Fibroblast of peridontal ligament (primary cell): ENCODE measurements around the gene TRPV5.

Source experiments
- DNase-seq: peaks from one replicate; pipeline ENCODE4 v3.0.0-alpha.2; 2010; ENCODE audit errors: extremely low read depth

TRPV5 gene

DNA sequence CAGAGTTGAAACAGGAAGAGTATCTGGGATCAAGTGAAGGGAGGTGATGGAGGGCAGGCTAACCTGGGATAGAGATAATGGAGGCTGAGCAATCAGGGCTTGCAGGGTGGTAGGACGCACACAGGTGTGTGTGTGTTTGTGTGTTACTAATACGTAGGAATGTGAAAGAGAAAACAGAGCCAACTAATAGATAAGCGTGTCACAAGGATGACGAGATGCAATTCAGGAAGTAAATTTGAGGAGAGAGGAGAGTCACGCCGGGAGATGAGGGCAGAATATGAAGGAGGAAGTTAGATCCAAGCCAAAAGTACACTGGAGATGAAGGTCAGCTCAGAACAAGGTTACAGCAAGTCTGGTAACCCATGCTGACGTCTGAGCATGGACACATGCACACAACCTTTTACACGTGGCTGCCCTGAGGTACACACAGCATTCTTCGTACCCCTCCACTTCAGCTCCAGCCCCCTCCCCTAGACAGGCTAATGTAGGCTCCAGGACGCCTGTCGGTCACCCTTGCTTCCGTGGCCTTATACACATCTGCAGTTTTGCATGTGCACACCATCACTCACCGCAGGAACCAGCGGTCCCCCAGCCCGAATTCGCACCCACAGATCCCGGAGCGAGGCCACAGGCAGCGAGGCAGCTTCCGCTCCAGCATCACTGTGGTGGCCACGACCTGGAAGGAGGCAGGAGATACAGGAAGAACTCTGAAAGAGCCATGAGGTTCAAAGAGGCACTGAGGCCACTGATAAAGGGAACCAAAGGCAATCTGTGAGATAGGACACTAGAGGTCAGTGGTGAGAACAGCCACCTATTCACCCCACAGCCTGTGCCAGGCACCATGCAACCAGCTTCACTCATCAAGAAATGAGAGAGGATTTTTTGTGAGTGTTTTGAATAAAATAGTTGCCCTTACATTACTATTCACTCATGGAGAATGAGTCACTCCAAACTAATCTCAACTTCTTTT, 24.3 kb downstream of the TRPV5 start:
- DNase-seq, result peak; percentile 7

DNA sequence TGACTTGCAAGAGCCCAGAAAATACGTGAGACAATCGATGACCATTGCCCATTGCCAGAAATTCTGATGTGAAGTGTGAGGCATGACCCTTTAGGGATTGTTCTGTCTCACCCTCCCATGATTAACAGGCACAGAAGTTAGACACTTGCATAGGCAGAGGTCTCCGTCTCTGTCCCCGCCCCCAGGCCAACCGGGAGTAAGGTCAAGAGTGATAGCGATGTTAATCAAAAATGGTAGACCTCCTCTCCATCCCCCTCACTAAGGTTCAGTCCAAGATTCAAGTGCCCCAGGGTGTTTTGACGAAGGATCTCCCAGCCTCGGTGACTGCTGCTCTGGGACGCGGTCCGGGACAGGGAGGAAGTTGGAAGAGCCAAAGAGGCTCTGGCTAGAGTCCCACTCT, 25.3 kb downstream of the TRPV5 start:
- no peak for DNase-seq

DNA sequence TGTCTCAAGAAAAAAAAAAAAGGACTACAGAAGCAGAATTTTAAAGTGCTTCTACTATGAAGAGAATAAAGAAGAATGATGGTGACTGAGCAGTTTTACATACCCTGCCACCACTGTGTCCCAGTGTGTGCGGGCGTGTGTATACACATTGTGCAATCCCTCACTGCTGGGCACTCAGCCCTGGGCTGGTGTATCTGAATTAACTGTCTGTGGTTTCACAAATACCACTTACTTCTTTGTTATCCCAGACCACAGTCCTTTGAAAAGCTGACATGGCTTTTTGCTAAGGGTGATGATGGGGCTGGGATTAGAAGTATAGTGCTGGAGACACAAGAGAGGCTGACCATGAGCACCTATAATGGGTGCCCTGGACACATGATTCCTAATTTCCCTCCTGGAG, 26.9 kb downstream of the TRPV5 start:
- no peak for DNase-seq

DNA sequence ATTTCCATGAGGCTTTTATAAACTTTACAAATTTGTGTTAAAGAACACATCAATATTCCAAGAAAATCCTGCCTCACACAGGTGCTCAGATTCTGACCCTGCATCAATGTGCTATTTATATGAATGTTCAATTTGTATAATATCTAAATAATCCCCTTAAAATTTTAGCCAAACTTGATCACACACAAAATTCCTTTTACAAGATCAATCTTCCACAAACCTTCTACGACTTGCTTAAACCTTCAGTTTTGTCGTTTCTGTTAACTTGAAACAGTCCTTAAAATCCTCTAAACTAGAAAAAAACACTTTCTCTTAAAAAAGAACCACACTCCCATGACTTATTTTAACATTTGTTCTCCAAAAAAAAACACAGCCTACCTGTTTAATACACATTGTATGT, 27.8 kb downstream of the TRPV5 start:
- no peak for DNase-seq

DNA sequence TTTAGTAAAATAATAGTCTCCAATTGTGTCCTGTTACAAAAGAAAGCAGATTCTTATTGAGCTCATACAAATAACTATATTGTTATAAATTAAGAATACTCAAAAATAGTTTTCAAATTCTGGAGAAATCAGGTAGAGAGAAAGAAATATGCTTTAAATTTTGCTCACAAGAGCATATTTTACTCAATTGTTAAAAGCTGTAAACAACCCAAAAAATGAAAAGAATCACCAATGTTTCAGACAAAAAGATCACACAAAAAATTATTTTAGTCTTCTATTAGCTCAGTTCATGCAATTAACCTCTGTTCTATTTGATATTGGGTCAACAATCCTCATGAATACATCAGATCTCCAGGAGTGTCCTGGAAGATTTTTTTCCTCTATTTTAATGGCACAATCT, 29.4 kb downstream of the TRPV5 start:
- no peak for DNase-seq

DNA sequence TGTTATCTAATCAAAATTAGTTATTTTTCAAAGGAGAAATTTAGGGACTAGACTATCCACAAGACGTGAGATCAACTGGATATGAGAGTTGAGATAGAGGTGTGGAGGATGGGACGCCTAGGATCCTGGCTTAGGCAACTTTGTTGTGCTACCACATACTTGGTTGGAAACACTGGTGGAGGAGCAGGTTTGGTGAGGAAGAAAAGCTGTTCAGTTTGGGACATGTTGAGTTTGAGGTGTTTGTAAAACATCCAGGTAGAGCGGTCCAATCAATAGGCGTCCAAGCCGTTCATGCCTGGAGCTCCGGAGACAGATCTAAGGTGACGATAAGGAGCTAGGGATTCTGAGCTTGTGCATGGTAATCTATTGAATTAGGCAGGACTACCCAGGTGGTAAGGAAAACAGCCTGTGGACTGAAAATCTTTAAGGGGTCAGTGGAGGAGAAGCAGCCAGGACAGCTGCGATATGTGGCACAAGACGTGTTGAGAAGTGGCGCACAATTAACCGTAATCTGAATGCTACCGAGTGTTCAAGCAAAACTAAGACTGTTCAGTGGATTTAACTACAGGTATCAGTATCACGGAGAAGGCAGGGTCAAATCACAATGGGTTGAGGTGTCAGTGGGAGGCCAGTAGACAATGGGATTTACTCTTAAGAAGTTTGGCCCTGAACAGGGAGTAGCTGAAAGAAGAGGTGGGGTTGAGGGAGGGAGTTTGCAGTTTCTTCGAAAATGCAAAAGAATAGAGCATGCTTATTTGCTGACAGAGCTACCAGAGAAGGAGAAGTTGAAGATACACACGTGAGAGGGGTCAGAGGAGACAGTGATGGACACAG, 31.9 kb downstream of the TRPV5 start:
- DNase-seq, result no peak

DNA sequence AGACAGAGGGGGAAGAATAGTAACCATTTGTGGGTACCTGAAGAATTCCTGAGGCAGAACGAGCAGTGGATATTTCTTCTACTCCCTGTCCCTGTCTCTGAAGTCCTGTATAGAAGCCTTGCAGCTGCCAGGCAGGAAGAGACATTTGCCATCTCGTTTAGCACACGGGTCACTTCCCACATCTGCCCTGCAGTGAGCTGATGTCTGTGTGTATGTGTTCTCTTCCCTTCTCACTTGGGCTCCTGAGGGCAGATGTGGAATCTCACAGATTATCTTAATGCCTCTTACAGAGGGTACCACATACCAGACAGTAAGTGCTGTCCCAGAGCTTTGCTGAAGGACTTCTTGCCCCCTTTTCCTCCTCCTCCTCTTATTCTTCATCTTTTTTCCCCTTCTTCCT, 33.9 kb downstream of the TRPV5 start:
- no peak for DNase-seq

DNA sequence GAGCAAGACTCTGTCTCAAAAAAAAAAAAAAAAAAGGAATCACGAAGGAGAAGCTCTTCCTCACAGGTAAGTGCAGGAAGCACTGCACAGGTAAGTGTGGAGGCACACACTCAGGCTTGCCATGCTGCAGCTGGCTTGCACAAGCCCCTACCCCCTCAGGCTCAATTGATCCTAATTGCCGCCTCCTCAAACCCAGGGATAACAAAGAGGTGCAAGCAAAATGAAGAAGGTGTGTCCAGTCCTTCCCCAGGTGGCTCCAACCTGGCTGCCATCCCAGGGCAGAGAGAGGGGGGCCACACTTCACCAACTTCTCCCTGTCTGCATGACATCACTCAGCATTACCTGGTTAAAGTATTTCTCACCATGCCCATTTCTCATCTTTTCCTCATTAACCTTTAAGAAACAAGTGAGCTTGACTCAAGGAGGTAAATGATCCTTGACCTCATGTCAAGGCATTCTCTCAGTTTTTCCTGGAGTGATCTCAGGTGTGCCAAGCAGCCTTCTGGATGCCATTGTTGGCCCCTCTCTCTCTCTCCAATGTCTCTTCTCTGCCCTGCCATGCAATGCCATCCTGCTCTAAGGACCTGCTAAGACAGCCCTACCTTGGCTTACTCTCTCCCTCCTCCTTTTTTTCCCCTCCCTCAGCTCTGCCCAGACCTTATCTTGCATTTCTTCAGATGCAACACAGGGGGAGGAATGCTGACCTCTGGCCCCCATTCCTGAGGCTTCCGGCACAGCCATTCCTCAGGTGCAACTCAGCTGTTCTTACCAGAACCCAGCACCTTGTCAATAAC, 35.0 kb downstream of the TRPV5 start:
- DNase-seq, result no peak

DNA sequence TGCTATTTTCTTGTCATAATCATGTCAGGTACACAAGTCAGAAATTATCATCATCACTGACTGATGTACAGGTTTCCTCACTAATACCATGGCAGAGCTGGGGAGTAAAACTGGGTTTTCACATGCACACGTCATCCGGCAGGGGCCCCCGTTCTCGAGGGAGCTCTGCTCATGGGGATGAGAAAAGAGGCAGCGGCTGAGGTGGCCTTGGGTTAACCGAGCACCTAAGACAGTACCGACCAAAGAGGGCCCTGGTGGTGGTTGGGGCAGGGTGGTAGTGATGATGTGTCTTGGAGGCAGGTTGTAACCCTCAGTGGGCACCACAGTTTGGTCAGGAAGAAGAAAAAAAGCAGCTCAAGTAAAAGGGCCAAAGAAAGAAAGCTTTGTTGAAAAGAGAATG, 35.9 kb downstream of the TRPV5 start:
- no peak for DNase-seq

DNA sequence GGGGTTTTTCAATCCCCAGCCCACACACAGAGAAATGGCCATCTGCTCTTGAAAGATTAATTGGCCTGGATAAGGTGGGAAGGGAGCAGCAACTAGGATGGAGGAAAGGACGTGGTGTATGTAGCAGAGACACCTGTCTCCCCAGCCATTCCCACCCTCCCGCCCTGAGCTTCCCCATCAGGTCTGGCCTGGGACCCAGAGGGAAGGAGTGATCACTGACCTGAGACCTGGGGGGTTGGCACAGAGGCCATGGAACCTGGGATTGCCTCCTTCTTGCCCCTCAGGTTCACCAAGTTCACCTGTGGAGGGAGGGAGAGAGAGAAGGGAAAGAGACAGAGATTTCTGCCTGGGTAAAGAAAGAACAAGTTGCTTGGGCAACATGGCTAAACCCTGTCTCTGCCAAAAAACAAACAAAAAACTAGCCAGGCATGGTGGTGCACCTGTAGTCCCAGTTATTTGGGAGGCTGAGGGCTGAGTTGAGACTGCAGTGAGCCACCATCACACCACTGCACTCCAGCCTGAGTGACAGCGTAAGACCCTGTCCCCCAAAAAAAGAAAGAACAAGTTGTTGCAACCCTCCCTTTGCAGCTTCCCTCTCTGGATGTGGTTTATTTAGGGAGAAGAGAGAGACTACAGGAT, 36.7 kb downstream of the TRPV5 start:
- DNase-seq, result no peak

DNA sequence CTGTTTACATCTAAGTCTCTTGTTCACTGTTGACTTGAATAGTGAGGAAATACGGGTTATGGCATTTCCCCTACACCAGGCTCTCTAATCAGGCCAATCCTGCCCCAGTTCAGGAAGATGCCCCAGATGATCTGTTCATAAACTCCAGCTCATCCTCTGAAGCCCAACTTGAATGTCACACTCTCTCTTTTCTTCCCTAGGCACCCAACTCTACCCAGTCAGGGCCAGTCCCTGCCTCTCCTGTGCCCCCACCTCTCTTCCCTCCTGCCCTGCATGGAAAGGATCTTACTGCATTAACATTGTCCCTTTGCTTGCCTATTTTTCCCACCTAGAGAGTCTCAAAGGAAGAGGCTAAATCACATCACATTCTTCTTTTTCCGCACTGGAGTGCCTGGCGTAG, 37.4 kb downstream of the TRPV5 start:
- no peak for DNase-seq

DNA sequence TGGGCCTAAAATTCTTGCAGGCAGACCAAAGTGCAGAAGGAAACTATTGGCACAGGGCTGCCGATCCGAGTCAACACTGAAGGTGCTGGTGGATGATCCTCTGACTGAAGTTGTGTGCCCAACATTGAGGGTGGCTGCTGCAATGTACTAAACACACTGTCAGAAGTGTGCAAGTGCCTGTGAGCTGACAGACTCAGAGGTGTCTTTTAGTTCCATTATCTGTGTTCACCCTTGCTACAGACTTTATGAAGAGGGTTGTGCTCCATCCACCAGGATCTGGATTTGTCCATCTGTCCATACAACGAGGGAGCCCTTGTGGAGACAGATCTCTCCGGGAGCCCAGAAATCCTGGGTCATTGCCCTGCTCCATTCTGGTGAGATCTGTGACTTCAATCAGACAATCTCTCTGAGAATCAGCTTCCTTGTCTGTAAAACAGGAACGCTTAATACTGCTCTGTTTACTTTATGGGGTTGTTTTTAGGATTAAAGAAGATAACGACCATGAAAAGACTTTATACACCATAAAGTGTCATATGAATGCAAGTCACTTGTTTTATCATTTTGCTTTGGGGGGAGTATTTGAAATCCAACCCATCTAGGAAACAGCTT, 38.5 kb downstream of the TRPV5 start:
- no peak for DNase-seq

DNA sequence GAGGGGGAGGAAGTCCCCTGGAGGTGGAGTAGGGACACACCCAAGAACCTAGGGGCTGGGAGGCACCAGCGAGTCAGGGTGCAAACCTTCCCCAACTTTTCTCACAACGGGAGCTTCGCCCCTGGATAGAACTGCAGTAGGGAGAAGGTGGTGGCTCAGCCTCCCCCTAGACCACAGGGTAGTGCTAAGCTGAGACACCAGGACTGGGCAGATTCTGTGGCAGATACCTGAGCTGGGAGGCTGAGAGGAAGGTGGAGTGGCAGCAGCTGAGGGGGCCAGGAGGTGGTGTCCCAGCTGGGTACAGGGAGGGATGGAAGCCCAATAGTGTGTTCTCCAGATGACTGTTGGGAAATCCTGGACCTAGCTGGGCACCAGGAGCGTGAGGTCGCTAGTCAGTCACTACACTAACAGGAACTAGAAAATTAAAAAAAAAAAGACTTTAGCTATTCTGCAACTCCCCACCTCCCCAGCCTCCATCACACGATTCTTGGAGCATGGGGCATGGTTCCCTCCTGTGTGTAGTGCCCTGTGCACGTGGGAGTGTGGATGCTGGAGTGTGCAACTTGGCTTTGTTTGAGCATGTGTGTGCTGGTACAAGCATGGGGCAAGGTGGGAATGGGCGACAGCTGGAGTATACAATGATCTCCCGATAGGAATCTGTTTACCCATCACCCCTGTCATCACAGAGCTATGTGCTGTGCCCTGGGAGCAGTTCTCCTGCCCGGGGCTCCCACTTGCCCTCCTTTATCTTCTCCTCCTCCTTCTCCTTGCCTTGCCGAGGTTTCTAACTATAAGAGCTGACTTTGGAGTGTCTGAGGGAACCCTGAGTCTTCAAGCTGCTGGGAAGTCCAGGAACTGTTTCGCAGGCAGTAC, 39.2 kb downstream of the TRPV5 start:
- DNase-seq, result no peak

DNA sequence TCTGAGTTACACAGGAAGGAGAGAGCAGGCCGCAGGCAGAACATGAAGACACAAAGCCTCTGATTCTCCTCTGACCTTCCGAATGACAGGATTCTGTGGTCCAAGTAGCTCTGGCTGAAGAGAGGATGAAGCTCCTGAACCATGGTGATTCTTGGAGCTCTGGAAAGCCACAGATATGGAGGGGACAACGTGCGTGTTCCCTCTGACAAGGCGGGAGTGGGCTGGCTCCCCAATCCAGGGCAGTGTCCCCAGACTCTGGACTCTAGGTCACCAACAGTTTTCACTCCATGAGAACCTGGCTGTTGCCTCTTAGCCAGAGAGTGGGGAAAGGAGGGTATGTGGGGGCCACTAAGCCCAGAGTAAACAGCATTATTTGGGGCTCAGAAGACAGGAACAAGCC, 40.6 kb downstream of the TRPV5 start:
- DNase-seq, result no peak

DNA sequence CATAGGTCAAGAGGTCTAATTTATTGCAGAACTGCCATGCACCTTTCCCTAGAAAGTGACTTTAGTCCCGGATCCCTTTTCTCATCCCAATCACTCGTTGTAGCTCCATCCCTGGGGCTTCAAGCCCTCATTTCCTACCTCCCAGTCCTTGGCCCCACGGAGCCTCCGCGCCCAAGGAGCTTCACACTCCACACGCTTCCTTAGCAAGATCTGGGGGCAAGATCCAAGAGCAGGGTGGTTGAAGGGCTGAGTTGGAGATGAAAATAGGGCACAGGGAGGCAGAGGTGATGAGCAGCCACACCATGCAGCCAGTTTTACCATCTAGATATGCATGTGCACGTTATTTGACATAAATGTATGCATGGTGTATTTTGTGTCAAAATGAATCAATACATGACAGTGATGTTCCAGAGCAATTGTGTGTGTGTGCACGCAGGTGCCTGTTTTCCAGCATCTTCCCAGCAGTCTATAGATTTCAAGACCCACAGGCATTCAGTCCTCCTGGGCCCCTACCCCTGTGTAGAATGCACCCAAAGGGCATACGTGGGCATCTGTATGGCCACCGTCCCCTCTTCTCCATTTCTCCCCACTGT, 42.0 kb downstream of the TRPV5 start:
- DNase-seq, result no peak

DNA sequence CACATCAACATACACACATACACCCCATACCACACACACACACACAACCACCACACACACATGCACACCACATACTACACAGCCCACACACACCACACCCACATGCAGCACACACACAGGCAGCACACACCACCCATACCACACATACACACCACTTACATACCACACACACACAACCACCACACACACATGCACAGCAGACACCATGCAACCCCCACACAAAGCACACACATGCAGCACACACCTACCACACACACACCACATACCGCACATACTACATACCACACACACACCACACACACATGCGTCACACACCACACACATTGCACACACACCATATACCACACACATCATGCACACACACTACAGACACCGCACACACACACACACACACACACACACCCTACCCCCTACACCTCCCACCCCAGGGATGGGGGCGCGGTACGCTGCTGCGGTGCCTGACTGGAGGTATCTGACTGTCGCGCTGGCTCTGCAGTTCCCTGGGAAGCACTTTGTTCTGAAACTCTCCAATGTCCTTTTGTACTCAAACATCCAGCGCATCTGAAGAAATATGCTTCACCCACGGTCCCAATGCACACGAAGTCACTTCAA, 42.6 kb downstream of the TRPV5 start:
- no peak for DNase-seq

DNA sequence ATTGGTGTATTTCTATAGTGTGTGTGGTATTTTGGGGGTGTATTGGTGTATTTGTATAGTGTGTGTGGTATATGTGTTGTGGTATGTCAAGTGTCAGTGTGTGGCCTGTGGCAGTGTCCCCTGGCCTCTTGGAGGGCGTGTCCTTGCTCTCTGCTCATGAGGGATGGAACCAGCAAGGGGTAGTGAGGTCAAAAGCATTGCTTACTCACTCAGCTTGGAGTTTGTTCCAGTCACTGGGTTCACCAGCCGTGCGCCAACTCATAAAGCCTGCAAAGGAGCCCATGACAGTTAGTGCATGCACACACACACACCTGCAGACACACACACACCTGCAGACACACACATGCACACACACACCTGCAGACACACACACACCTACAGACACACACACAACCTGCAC, 43.7 kb downstream of the TRPV5 start:
- DNase-seq, result no peak

DNA sequence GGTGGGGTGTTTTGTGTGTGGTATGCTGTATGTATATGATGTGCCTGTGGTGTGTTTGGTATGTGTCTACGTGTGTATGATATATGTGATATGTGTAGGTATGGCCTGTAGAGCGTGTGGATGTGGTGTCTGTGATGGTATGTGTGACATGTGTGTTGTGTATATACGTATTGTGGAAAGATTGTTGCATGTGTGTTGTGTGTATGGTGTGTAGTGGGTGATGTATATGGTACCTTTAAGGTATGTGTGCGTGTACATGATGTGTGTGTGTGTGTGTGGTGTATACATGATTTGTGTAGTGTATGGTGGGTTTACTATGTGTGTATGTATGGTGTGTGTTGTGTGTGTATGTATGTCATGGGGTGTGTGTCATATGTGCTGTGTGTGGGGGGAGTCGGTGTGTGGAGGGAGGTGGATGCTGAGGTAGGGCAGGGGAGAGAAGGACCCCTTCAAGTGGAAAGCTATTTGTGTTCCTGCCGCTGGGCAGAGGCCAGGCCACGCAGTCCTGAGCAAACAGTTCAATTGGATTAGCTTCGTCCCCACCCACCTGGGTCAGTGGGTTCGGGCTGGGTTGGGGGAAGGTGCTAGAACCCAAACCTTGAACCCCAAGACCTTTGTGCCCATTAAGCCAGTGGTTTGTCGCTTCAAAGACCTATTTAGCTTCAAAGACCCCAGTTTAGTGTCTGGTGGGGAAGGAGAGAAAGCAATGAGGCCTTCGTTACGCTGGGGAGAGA, 46.1 kb downstream of the TRPV5 start:
- no peak for DNase-seq

DNA sequence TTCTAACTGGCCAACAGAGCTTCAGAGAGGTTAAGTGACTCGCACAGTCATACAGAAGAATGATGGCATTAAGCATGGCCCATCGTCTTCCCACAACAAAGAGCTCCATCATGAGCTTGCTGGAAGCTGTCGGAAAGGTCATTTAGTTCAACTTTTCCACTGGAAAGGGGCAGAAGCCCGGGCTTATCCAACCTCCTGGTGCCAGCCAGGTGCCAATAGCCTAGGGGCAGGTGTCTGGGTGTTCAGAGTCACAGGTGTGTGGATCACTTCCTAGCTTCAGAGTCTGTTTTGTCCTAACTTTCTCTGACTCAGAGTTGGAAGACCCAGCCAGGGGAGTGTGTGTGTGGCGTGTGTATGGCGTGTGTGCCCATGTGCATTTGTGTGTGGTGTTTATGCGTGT, 46.7 kb downstream of the TRPV5 start:
- DNase-seq, result no peak
